Activated CD8-positive, alpha-beta memory T cell treated with anti-CD3 and anti-CD28 coated beads for 48 hours (primary cell): ENCODE data around the gene GEMIN4.
"Not testable (repeated sequence)": the region's sequence is repeated elsewhere in the genome, so short reads cannot be mapped to it uniquely, and the experiment has no call there.

ENCODE experiments used
- DNase-seq, 3 experiments: peaks; one replicate each; pipeline ENCODE4 v3.0.0-alpha.2; 2020; ENCODE audit warnings: low read depth in 2 of 3, low spot score in 2 of 3

Gene GEMIN4

GRCh38 chr17:781805-782731 is 30.0 kb upstream of the GEMIN4 start, which contains the start of the genes GLOD4 and MRM3:
TSS of gene GLOD4 (minus strand) at chr17:782280. CDS start at chr17:782255, 25 bp downstream.
TSS of gene MRM3 (plus strand) at chr17:782353. CDS start at chr17:782379, 26 bp downstream.
- DNase-seq, result peak; percentile 92 to 98 (median 97)

- DNase-seq, result no peak
Measured at GRCh38 chr17:778096-778495, 26.0 kb upstream of the GEMIN4 start.

- no peak for DNase-seq
Measured at GRCh38 chr17:774313-774584, 22.2 kb upstream of the GEMIN4 start.

- DNase-seq, result no peak
Measured at GRCh38 chr17:773467-774312, 21.6 kb upstream of the GEMIN4 start.

GRCh38 chr17:773016-773415 is 21.0 kb upstream of the GEMIN4 start:
- no peak for DNase-seq

GRCh38 chr17:767076-767475 is 15.0 kb upstream of the GEMIN4 start:
- no peak for DNase-seq

- no peak for DNase-seq
Measured at GRCh38 chr17:760371-760770, 8.3 kb upstream of the GEMIN4 start.

GRCh38 chr17:759964-760363 is 7.9 kb upstream of the GEMIN4 start:
- no peak for DNase-seq

GRCh38 chr17:756010-756567 is 4.0 kb upstream of the GEMIN4 start:
- DNase-seq, result not testable (repeated sequence)

GRCh38 chr17:755319-755961 is 3.4 kb upstream of the GEMIN4 start:
- not testable (repeated sequence) for DNase-seq

- no peak for DNase-seq
Measured at GRCh38 chr17:753418-753817, 1.4 kb upstream of the GEMIN4 start.

GRCh38 chr17:752620-753219 is 656 bp upstream of the GEMIN4 start:
- DNase-seq, result peak in 1 of 3 experiments; percentile 8

GRCh38 chr17:751269-752001 is 629 bp downstream of the GEMIN4 start:
- DNase-seq, result peak in 2 of 3 experiments; percentile 13 to 25

GRCh38 chr17:750431-751037 is 1.5 kb downstream of the GEMIN4 start:
- DNase-seq, result no peak

GRCh38 chr17:749359-749758 is 2.7 kb downstream of the GEMIN4 start:
- not testable (repeated sequence) for DNase-seq

GRCh38 chr17:748604-749003 is 3.5 kb downstream of the GEMIN4 start:
- DNase-seq, result not testable (repeated sequence)

- no peak for DNase-seq
Measured at GRCh38 chr17:746783-747629, 5.1 kb downstream of the GEMIN4 start.

- DNase-seq, result no peak
Measured at GRCh38 chr17:746181-746580, 5.9 kb downstream of the GEMIN4 start.

- no peak for DNase-seq
Measured at GRCh38 chr17:745406-745805, 6.7 kb downstream of the GEMIN4 start.
